Lower leg skin (tissue), 3 donors: ENCODE data around the gene IFNA21.
"Not testable (repeated sequence)": the region's sequence is repeated elsewhere in the genome, so short reads cannot be mapped to it uniquely, and the experiment has no call there.

Experiments
- CTCF ChIP-seq, 3 donors: fragments of 450-650 bp; IDR thresholded peaks; one replicate each; pipeline ENCODE4 v1.5.1; 2016; ENCODE audit warnings: antibody characterized with exemption in 3 of 3, mild to moderate bottlenecking in 3 of 3, moderate library complexity in 2 of 3
- POLR2A ChIP-seq, 2 donors: fragments of 450-650 bp; IDR thresholded peaks; one replicate each; pipeline ENCODE4 v1.6.1; 2016 to 2017; ENCODE audit warnings: antibody characterized with exemption in 2 of 2, mild to moderate bottlenecking in 1 of 2, moderate library complexity in 1 of 2

GRCh38 chr9:21202105-21202504 lies 35.6 kb upstream of the IFNA21 start, which contains the start of gene IFNA7:
- not testable (repeated sequence) for TF ChIP-seq CTCF, POLR2A (IDR thresholded peaks at IDR 0.05)
